GM23248 (cell line): ENCODE data around the gene GFOD1.

Experiments
- EZH2 ChIP-seq: fragments of 200-600 bp; sonication (generic); IDR thresholded peaks from 2 replicates; pipeline ENCODE4 v1.6.1; 2018; ENCODE audit warnings: antibody characterized with exemption, mild to moderate bottlenecking; ENCODE audit not compliant: insufficient read depth, poor library complexity, severe bottlenecking
- EZH2phosphoT487 ChIP-seq: fragments of 200-600 bp; sonication (generic); IDR thresholded peaks from 2 replicates; pipeline ENCODE4 v1.6.1; 2018; ENCODE audit warnings: antibody characterized with exemption, moderate library complexity, mild to moderate bottlenecking, low read depth; ENCODE audit not compliant: insufficient read depth

- TF ChIP-seq EZH2phosphoT487 (no peak), EZH2 (no peak)
Measured at GRCh38 chr6:13531956-13532355, 44.6 kb upstream of the GFOD1 start.
